Mesendoderm (in vitro differentiated cells): ENCODE data around the gene RPL19.
"Not testable (repeated sequence)": the region's sequence is repeated elsewhere in the genome, so short reads cannot be mapped to it uniquely, and the experiment has no call there.

Source experiments
- DNase-seq: peaks from one replicate; pipeline ENCODE4 v3.0.0; 2013
- H2AK5ac ChIP-seq: 2 replicates; pipeline ENCODE4 v1.6.1; 2013; ENCODE audit warnings: low read length, inconsistent platforms
- H2BK120ac ChIP-seq: 2 replicates; pipeline ENCODE4 v1.6.1; 2013; ENCODE audit warnings: low read depth, mild to moderate bottlenecking, low read length, moderate library complexity, mixed read lengths
- H2BK15ac ChIP-seq: replicated peaks from 2 replicates; pipeline ENCODE4 v1.6.1; 2013; ENCODE audit warnings: low read depth, mild to moderate bottlenecking, moderate library complexity
- H2BK5ac ChIP-seq: 2 replicates; pipeline ENCODE4 v1.6.1; 2013; ENCODE audit warnings: low read length, inconsistent platforms
- H3K18ac ChIP-seq: 2 replicates; pipeline ENCODE4 v1.6.1; 2013; ENCODE audit warnings: mild to moderate bottlenecking, low read length, mixed read lengths
- H3K23ac ChIP-seq: one replicate; pipeline ENCODE4 v1.6.1; 2013; ENCODE audit warnings: low read length
- H3K27ac ChIP-seq: 2 replicates; pipeline ENCODE4 v1.5.1; 2013; ENCODE audit warnings: low read depth, mild to moderate bottlenecking, inconsistent platforms, low read length, moderate library complexity
- H3K27me3 ChIP-seq: 2 replicates; pipeline ENCODE4 v1.6.1; 2013; ENCODE audit warnings: low read length, control low read depth, mild to moderate bottlenecking, inconsistent platforms; ENCODE audit not compliant: insufficient read depth, poor library complexity
- H3K36me3 ChIP-seq: 2 replicates; pipeline ENCODE4 v1.6.1; 2013; ENCODE audit warnings: low read length, inconsistent platforms; ENCODE audit not compliant: control insufficient read depth, insufficient read depth
- H3K4ac ChIP-seq: one replicate; pipeline ENCODE4 v1.6.1; 2013; ENCODE audit warnings: low read depth, mild to moderate bottlenecking, low read length, moderate library complexity
- H3K4me1 ChIP-seq: 2 replicates; pipeline ENCODE4 v1.6.1; 2013; ENCODE audit warnings: low read depth, low read length, inconsistent platforms; ENCODE audit not compliant: control insufficient read depth
- H3K4me2 ChIP-seq: 2 replicates; pipeline ENCODE4 v1.6.1; 2013; ENCODE audit warnings: low read length
- H3K4me3 ChIP-seq: 2 replicates; pipeline ENCODE4 v1.5.1; 2013; ENCODE audit warnings: mild to moderate bottlenecking, low read length
- H3K56ac ChIP-seq: one replicate; pipeline ENCODE4 v1.6.1; 2013; ENCODE audit warnings: low read length
- H3K79me1 ChIP-seq: 2 replicates; pipeline ENCODE4 v1.6.1; 2013; ENCODE audit warnings: low read length, inconsistent platforms
- H3K79me2 ChIP-seq: 2 replicates; pipeline ENCODE4 v1.6.1; 2013; ENCODE audit warnings: mild to moderate bottlenecking, low read length; ENCODE audit not compliant: control insufficient read depth, insufficient read depth
- H3K9ac ChIP-seq: 2 replicates; pipeline ENCODE4 v1.6.1; 2013; ENCODE audit warnings: low read length, inconsistent platforms
- H4K5ac ChIP-seq: one replicate; pipeline ENCODE4 v1.6.1; 2013; ENCODE audit warnings: low read length
- H4K8ac ChIP-seq: one replicate; pipeline ENCODE4 v1.6.1; 2013; ENCODE audit warnings: low read depth, mild to moderate bottlenecking, control low read depth, low read length, moderate library complexity
- WGBS: extraction: QIAGEN DNeasy Blood & Tissue Kit; methylation state at CpG from one replicate; pipeline ENCODE4 v1.1.7; 2013; ENCODE audit warnings: low lambda C conversion rate, missing lambda C conversion rate; ENCODE audit not compliant: insufficient coverage; ENCODE audit errors: extremely low coverage; 5-methylcytosine and 5-hydroxymethylcytosine counted together

RPL19 gene

DNA sequence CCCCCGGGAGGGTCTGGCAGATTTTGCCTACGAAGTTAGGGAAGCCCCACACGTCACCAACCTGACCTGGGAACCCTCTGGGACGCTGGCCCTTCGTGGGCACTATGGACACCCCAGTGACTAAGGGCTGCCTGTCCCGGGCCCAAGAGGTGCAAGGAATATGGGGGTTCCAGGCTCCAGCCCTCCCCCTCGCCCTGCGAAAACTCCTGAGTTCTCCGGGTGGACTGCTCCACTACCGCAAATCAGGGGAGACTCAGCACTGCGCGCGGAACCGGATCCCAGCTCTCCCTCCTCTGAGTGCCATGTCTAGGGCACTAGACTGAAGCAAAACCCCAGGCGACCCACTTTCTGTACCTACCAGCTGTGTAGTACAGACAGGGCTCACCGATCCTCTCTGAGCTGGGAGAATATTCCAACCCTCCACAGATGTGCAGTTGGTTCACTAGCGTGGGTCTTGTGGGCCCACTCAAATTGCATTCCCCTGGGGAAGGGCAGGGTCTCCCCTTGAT, 34.2 kb upstream of the RPL19 start, which contains the start of gene ARL5C:
Gene ARL5C (minus strand): TSS at position 321 of the 509 bp plus-strand sequence. CDS start 401 bp downstream, outside the sequence.
- WGBS, result no CpG with 5 or more reads among the region's 17 CpGs
- Histone ChIP-seq H3K4ac (no peak within 1 kb of the TSS), H3K9ac (peak within 1 kb of the TSS; percentile 62), H3K79me2 (no peaks in the 10 kb centered on the region), H3K4me1 (no peaks in the 10 kb centered on the region), H3K27ac (no peak within 1 kb of the TSS), H2BK5ac (no peak within 1 kb of the TSS), H3K79me1 (no peaks in the 10 kb centered on the region), H2BK120ac (no peak within 1 kb of the TSS), H3K27me3 (peaks cover 10% of the 10 kb centered on the region), H3K23ac (no peak within 1 kb of the TSS), H4K8ac (no peak within 1 kb of the TSS), H2AK5ac (no peak within 1 kb of the TSS), H3K36me3 (no peaks in the 10 kb centered on the region), H3K4me2 (peak within 1 kb of the TSS; percentile 90), H3K56ac (peak within 1 kb of the TSS; percentile 89), H2BK15ac (no peak within 1 kb of the TSS), H3K4me3 (peak within 1 kb of the TSS; percentile 46), H3K18ac (no peak within 1 kb of the TSS), H4K5ac (no peak within 1 kb of the TSS)
- DNase-seq, result no peak

DNA sequence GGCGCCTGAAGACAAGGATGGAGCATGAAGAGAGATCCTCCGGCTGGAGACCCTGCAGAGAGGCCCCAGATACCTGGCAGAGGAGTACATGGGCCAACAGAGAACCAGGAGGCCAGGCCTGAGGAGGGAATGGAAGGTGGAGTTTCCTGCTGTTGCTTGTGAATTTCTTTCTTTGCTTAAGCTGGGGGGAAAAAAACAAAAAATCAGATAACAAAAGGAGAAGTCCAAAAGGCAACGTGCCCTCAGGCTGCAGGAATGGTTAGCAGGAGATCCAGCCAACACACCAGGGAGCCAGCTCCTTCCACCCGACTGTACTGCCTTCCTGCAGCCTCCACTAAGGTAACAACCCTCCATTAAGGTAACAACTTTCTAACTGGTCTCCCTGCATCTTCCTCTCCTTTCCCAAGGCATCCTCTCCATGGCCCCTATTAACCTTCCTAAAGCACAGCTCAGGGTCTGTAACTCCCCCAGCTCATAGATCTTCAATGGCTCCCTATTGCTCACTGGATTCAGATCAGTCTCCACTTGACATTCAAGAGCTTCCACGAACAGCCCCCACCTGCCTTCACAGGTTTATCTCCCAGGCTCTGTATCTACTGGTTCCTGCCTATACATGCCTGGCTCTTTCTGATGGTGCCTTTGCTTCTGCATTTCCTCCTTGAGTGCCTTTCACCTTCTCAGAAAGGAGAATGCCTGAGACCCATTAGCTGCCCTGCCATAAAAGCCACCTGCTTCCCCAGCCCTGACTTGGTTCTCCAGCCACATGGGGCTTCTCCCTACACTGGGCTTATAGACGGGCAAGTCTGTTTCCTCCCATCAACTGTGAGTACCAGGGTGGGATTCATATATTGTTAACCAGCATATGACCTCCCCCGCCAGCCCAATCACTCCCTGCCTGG, 33.4 kb upstream of the RPL19 start:
- H3K23ac ChIP-seq, result no peak overlapping the region
- H3K9ac ChIP-seq, result no peak overlapping the region
- peaks cover 10% of the 10 kb centered on the region for H3K27me3 ChIP-seq
- no peaks in the 10 kb centered on the region for H3K36me3 ChIP-seq
- H3K4me3 ChIP-seq, result no peak overlapping the region
- H3K18ac ChIP-seq, result no peak overlapping the region
- H4K5ac ChIP-seq, result no peak overlapping the region
- no peak for DNase-seq
- H3K4me2 ChIP-seq, result no peak overlapping the region
- H2BK5ac ChIP-seq, result no peak overlapping the region
- no peak overlapping the region for H4K8ac ChIP-seq
- no peak overlapping the region for H3K27ac ChIP-seq
- no peaks in the 10 kb centered on the region for H3K4me1 ChIP-seq
- H2BK15ac ChIP-seq, result no peak overlapping the region
- no peak overlapping the region for H3K56ac ChIP-seq
- H3K79me2 ChIP-seq, result no peaks in the 10 kb centered on the region
- H3K4ac ChIP-seq, result no peak overlapping the region
- WGBS, result no CpG with 5 or more reads among the region's 7 CpGs
- no peaks in the 10 kb centered on the region for H3K79me1 ChIP-seq
- H2BK120ac ChIP-seq, result no peak overlapping the region
- no peak overlapping the region for H2AK5ac ChIP-seq

DNA sequence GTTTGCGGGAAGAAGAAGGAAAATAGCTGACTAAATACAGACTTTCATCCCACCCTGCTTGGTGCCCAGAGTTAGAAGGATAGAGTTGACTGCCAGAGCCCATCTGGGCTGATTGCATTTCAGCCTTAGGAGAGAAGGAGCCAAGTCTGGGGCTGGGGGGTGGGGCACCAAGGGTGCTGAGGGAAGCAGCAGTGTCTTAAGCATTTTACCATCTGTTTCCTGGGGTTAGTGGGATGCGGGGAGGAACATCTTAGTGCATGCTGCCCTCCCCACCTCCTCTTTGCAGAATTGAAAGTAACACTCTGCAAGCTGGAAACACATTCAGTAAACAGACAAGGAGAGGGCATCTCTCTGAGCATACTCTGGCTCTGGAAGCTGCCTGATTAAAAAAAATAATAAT, 32.6 kb upstream of the RPL19 start:
- Histone ChIP-seq H3K4me2 (no peak overlapping the region), H4K5ac (no peak overlapping the region), H3K23ac (no peak overlapping the region), H3K4ac (no peak overlapping the region), H2BK15ac (no peak overlapping the region), H3K79me1 (no peaks in the 10 kb centered on the region), H3K27ac (no peak overlapping the region), H3K4me3 (no peak overlapping the region), H2AK5ac (no peak overlapping the region), H4K8ac (no peak overlapping the region), H2BK5ac (no peak overlapping the region), H3K36me3 (no peaks in the 10 kb centered on the region), H3K4me1 (no peaks in the 10 kb centered on the region), H3K18ac (no peak overlapping the region), H3K56ac (no peak overlapping the region), H3K9ac (no peak overlapping the region), H3K27me3 (peaks cover 10% of the 10 kb centered on the region), H3K79me2 (no peaks in the 10 kb centered on the region), H2BK120ac (no peak overlapping the region)
- WGBS, result no CpG with 5 or more reads among the region's 2 CpGs
- DNase-seq, result no peak

DNA sequence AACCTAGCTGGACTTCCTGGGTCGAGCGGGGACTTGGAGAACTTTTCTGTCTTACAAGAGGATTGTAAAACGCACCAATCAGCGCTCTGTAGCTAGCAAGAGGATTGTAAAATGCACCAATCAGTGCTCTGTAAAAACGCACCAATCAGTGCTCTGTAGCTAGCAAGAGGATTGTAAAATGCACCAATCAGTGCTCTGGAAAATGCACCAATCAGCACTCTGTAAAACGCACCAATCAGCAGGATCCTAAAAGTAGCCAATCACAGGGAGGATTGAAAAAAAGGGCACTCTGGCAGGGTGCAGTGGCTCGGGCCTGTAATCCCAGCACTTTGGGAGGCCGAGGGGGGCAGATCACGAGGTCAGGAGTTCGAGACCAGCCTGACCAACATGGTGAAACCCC, 31.6 kb upstream of the RPL19 start:
- H4K5ac ChIP-seq, H2AK5ac ChIP-seq, H3K23ac ChIP-seq, H3K18ac ChIP-seq, H3K4ac ChIP-seq, DNase-seq, H2BK120ac ChIP-seq, H3K36me3 ChIP-seq, H2BK15ac ChIP-seq, H3K4me1 ChIP-seq, H3K79me2 ChIP-seq, H3K9ac ChIP-seq, H3K79me1 ChIP-seq, H3K56ac ChIP-seq, H3K27ac ChIP-seq, H2BK5ac ChIP-seq, H4K8ac ChIP-seq, H3K4me3 ChIP-seq, H3K4me2 ChIP-seq: not testable (repeated sequence)
- H3K27me3 ChIP-seq, result peaks cover 10% of the 10 kb centered on the region
- no CpG with 5 or more reads among the region's 10 CpGs for WGBS

DNA sequence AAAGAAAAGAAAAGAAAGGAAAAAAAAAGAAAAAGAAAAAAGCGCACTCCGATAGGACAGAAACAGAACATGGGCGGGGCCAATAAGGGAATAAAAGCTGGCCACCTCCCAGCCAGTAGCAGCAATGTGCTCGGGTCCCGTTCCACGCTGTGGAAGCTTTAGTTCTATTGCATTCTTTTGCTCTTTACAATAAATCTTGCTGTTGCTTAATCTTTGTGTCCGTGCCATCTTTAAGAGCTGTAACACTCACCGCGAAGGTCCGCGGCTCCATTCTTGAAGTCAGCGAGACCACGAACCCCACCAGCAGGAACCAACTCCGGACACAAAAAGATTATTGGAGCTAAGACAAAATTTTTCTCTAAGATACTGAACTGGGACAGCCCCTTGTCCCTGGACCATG, 31.0 kb upstream of the RPL19 start:
- Histone ChIP-seq H3K4ac (no peak overlapping the region), H2BK120ac (no peak overlapping the region), H4K5ac (no peak overlapping the region), H3K4me1 (no peaks in the 10 kb centered on the region), H3K4me2 (no peak overlapping the region), H2BK5ac (no peak overlapping the region), H3K18ac (no peak overlapping the region), H3K56ac (no peak overlapping the region), H4K8ac (no peak overlapping the region), H3K23ac (no peak overlapping the region), H3K79me2 (no peaks in the 10 kb centered on the region), H3K9ac (no peak overlapping the region), H3K79me1 (no peaks in the 10 kb centered on the region), H3K36me3 (no peaks in the 10 kb centered on the region), H2BK15ac (no peak overlapping the region), H2AK5ac (no peak overlapping the region), H3K4me3 (no peak overlapping the region), H3K27me3 (peaks cover 10% of the 10 kb centered on the region), H3K27ac (no peak overlapping the region)
- no CpG with 5 or more reads among the region's 14 CpGs for WGBS
- DNase-seq, result no peak
